Measurements from ENCODE around the gene IL12RB1.

The IL12RB1 gene

DNA sequence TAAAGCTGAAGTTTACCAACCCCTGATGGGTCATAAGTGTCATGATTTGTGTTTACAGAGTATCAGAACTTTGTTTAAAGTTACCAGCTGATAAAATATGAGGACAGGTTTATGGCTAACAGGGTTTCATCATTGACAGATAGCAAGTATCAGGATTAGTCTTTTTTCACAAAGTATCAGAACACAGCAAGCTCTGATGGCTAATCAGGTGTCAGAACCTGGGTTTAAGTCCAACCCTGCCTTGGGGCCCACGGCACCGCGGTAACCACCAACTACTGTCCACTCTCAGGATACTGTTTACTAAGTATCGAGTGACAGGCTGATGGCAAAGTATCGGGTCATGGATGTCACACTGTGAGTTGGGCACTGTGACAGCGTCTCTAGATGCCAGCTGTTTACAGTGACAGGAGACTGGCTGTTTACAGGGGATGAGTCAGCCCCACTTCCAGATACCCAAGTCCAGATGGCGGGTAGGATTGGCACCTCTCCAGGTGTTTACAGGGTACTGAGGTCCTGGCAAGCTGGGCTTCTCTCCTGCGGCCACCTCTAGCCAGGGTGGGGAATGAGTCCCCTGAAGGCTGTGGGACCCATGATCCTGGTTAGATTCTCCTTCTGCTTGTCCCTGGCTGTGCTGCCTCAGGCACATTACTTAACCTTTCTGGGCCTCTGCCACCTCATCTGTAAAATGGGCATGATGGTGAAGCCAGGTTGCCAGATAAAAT, 57.0 kb downstream of the IL12RB1 start:
- H3K36me3 ChIP-seq (ENCODE audit: control insufficient read depth, low read length) = no peaks in the 10 kb centered on the region
- H3K9me2 ChIP-seq (replicated peaks; ENCODE audit: control insufficient read depth, low read length) = no peaks in the 10 kb centered on the region
- no peaks in the 10 kb centered on the region for H4K20me1 ChIP-seq (ENCODE audit: control insufficient read depth, insufficient read depth, low read depth, low read length)
- no peak overlapping the region for H3K4me3 ChIP-seq (ENCODE audit: low read length)
- no peak overlapping the region for H3K27ac ChIP-seq (ENCODE audit: low read depth, low read length)
- TF ChIP-seq EZH2phosphoT487 (IDR thresholded peaks at IDR 0.05; ENCODE audit: borderline replicate concordance, low read length) = no peak
- TF ChIP-seq, protein P1, sequence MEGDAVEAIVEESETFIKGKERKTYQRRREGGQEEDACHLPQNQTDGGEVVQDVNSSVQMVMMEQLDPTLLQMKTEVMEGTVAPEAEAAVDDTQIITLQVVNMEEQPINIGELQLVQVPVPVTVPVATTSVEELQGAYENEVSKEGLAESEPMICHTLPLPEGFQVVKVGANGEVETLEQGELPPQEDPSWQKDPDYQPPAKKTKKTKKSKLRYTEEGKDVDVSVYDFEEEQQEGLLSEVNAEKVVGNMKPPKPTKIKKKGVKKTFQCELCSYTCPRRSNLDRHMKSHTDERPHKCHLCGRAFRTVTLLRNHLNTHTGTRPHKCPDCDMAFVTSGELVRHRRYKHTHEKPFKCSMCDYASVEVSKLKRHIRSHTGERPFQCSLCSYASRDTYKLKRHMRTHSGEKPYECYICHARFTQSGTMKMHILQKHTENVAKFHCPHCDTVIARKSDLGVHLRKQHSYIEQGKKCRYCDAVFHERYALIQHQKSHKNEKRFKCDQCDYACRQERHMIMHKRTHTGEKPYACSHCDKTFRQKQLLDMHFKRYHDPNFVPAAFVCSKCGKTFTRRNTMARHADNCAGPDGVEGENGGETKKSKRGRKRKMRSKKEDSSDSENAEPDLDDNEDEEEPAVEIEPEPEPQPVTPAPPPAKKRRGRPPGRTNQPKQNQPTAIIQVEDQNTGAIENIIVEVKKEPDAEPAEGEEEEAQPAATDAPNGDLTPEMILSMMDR (IDR thresholded peaks at IDR 0.05; ENCODE audit: low read depth, low read length, poor library complexity, severe bottlenecking) = no peak
- H3K4me2 ChIP-seq (ENCODE audit: low read length) = no peak overlapping the region
- peaks cover 5% of the 10 kb centered on the region for H3F3A ChIP-seq (ENCODE audit: control insufficient read depth, insufficient read depth)
- H3K9me3 ChIP-seq (ENCODE audit: control insufficient read depth, insufficient read depth, low read length) = no peaks in the 10 kb centered on the region
- H3K79me2 ChIP-seq (ENCODE audit: control insufficient read depth, low read length) = no peaks in the 10 kb centered on the region
- H3K4me1 ChIP-seq (ENCODE audit: control insufficient read depth, low read length) = peaks cover 10% of the 10 kb centered on the region
- H3K27me3 ChIP-seq (ENCODE audit: control insufficient read depth, low read length) = no peaks in the 10 kb centered on the region

DNA sequence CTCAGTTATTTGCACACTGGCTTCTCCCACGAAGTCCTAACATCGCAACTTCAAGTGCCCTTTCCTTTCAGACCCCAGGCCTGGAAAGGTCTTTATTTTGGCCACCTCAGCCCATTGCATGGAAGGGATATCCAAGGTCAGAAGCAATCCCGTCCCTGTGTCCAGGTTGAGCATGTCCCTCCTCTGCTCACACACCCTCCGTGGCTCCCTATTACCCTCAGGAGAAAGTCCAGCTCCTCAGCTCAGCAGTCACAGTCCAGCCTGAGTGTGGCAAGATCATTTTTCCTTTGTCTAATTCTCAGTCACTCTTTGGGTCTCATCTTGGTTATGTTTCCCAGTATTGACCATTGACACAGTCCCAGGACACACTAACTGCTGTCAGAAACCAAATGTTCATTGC, 59.6 kb downstream of the IL12RB1 start:
- Histone ChIP-seq H3K9me3 (ENCODE audit: control insufficient read depth, insufficient read depth, low read length) (no peaks in the 10 kb centered on the region), H3K79me2 (ENCODE audit: control insufficient read depth, low read length) (peaks cover 21% of the 10 kb centered on the region), H3K4me2 (ENCODE audit: low read length) (no peak overlapping the region), H3K27ac (ENCODE audit: low read depth, low read length) (no peak overlapping the region), H3K27me3 (ENCODE audit: control insufficient read depth, low read length) (no peaks in the 10 kb centered on the region), H3K4me3 (ENCODE audit: low read length) (no peak overlapping the region), H3F3A (ENCODE audit: control insufficient read depth, insufficient read depth) (peaks cover 5% of the 10 kb centered on the region), H3K4me1 (ENCODE audit: control insufficient read depth, low read length) (peaks cover 35% of the 10 kb centered on the region), H3K36me3 (ENCODE audit: control insufficient read depth, low read length) (no peaks in the 10 kb centered on the region), H3K9me2 (replicated peaks; ENCODE audit: control insufficient read depth, low read length) (no peaks in the 10 kb centered on the region), H4K20me1 (ENCODE audit: control insufficient read depth, insufficient read depth, low read depth, low read length) (no peaks in the 10 kb centered on the region)
- TF ChIP-seq EZH2phosphoT487 (IDR thresholded peaks at IDR 0.05; ENCODE audit: borderline replicate concordance, low read length) = no peak
- TF ChIP-seq, protein P1 (IDR thresholded peaks at IDR 0.05; ENCODE audit: low read depth, low read length, poor library complexity, severe bottlenecking) = no peak

DNA sequence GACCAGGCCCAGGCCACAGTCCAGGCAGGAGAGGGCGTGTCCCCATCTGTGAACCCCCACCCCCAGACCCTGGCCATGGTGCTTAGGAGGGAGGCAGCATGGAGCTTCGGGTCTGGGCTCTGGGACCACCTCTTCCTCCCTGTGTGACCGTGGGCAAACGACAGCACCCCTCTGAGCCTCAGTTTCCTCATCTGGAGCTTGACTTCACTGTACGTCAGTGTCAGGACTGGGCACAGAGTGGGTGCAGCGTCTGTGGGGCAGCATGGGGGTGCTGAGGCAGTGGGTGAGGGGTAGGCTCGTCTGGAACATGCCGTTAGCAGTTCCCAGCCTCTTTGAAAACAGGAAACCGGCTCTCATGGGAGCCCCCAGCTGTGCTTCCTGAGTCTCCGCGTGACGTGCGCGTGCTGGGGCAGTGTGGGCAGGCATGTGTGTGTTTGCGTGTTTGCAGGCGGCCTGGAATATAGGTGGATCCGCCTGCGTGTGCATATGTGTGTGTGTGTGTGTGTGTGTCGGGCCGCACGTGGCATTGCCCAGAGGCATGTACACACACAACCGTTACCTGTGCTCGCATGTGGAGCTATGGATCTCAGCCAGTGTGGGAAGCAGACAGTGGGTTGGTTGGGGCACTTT, 63.0 kb downstream of the IL12RB1 start:
- Histone ChIP-seq H3K9me3 (ENCODE audit: control insufficient read depth, insufficient read depth, low read length) (no peaks in the 10 kb centered on the region), H3F3A (ENCODE audit: control insufficient read depth, insufficient read depth) (peaks cover 5% of the 10 kb centered on the region), H3K27me3 (ENCODE audit: control insufficient read depth, low read length) (no peaks in the 10 kb centered on the region), H3K27ac (ENCODE audit: low read depth, low read length) (peak overlapping the region; percentile 60), H3K9me2 (replicated peaks; ENCODE audit: control insufficient read depth, low read length) (no peaks in the 10 kb centered on the region), H3K4me3 (ENCODE audit: low read length) (peak overlapping the region; percentile 74), H3K79me2 (ENCODE audit: control insufficient read depth, low read length) (peaks cover 21% of the 10 kb centered on the region), H3K4me2 (ENCODE audit: low read length) (peak overlapping the region; percentile 97), H4K20me1 (ENCODE audit: control insufficient read depth, insufficient read depth, low read depth, low read length) (no peaks in the 10 kb centered on the region), H3K36me3 (ENCODE audit: control insufficient read depth, low read length) (no peaks in the 10 kb centered on the region), H3K4me1 (ENCODE audit: control insufficient read depth, low read length) (peaks cover 39% of the 10 kb centered on the region)
- TF ChIP-seq EZH2phosphoT487 (IDR thresholded peaks at IDR 0.05; ENCODE audit: borderline replicate concordance, low read length) = no peak
- TF ChIP-seq, protein P1 (IDR thresholded peaks at IDR 0.05; ENCODE audit: low read depth, low read length, poor library complexity, severe bottlenecking) = no peak
